Measurements from ENCODE around the gene CDH23.

The CDH23 gene

GRCh38 chr10:71801361-71801760 is 404.6 kb downstream of the CDH23 start:
- TF ChIP-seq CTCF (conservative IDR thresholded peaks at IDR 0.05), result no peak
- no peak overlapping the region for H3K27ac ChIP-seq

- no peak for TF ChIP-seq CTCF (conservative IDR thresholded peaks at IDR 0.05)
- H3K27ac ChIP-seq, result no peak overlapping the region
These were observed 405.5 kb downstream of the CDH23 start for GRCh38 chr10:71802235-71802634.

GRCh38 chr10:71802715-71803488 is 406.2 kb downstream of the CDH23 start:
- no peak overlapping the region for H3K27ac ChIP-seq
- no peak for TF ChIP-seq CTCF (conservative IDR thresholded peaks at IDR 0.05)

- no peak for TF ChIP-seq CTCF (conservative IDR thresholded peaks at IDR 0.05)
These were observed 407.4 kb downstream of the CDH23 start for GRCh38 chr10:71804077-71804476.

GRCh38 chr10:71805776-71806703 is 409.3 kb downstream of the CDH23 start:
- H3K27ac ChIP-seq, result no peak overlapping the region
- TF ChIP-seq CTCF (conservative IDR thresholded peaks at IDR 0.05), result no peak

More at GRCh38 chr10:71804077-71804476, 407.4 kb downstream of the CDH23 start:
- no peak overlapping the region for H3K27ac ChIP-seq

GRCh38 chr10:71806704-71807556 is 410.2 kb downstream of the CDH23 start:
- no peak for TF ChIP-seq CTCF (conservative IDR thresholded peaks at IDR 0.05)

More at GRCh38 chr10:71806704-71807556, 410.2 kb downstream of the CDH23 start:
- H3K27ac ChIP-seq, result no peak overlapping the region

All from VCaP (cell line).